Measurements from ENCODE around the gene AP2S1.

DNA sequence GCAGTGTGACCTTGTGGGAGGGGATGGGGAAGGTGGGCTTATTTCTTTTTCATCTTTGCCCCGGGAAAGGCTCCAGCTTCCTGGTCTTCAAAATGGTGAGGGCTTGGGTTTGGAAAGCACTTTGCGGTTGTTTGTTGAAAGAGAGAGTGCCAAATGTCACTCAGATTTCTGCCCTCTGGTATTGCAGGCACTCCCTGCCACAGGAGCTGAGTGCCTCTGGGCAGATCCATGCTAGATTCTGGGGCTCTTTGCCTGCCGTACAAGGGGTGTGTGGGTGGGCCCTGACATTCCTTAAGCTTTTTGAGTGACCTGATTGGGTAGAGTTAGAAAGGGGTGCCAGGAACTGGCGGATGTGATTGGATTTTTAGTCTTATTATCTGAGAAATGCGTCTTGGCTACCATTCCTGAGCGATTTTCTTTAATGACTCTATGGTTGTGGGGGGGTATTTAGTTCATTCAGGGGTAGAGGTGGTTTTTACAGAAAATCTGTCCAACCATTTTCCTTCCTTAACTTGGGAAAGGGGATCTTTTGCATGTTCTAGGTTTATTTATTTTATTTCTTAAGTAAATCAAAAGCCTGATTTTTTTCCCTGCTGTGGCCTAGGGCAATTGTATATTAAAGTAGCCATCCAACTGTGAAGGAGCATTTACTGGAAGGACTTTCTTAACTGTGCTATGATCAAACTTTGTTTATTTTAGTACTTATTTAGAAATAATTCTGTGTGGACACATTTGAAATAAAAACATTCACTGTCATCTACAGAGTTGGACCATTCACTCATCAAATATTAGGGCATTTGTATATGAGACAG lies 13.4 kb upstream of the AP2S1 start:
- TF ChIP-seq RBAK (tag by site-specific recombination; IDR thresholded peaks at IDR 0.05), result no peak
- TF ChIP-seq ZNF677 (tag by site-specific recombination; IDR thresholded peaks at IDR 0.05), result no peak
- TF ChIP-seq, protein P1, sequence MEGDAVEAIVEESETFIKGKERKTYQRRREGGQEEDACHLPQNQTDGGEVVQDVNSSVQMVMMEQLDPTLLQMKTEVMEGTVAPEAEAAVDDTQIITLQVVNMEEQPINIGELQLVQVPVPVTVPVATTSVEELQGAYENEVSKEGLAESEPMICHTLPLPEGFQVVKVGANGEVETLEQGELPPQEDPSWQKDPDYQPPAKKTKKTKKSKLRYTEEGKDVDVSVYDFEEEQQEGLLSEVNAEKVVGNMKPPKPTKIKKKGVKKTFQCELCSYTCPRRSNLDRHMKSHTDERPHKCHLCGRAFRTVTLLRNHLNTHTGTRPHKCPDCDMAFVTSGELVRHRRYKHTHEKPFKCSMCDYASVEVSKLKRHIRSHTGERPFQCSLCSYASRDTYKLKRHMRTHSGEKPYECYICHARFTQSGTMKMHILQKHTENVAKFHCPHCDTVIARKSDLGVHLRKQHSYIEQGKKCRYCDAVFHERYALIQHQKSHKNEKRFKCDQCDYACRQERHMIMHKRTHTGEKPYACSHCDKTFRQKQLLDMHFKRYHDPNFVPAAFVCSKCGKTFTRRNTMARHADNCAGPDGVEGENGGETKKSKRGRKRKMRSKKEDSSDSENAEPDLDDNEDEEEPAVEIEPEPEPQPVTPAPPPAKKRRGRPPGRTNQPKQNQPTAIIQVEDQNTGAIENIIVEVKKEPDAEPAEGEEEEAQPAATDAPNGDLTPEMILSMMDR (tag by site-specific recombination; IDR thresholded peaks at IDR 0.05), result no peak

Data from HEK293 (cell line).